ENCODE data around the gene PREP.

- no peak for TF ChIP-seq POLR2A (IDR thresholded peaks at IDR 0.05)
- TF ChIP-seq CTCF (IDR thresholded peaks at IDR 0.05) = no peak
Measured at GRCh38 chr6:105357165-105357564, 45.7 kb downstream of the PREP start.
